GM19452 (cell line): ENCODE results near the gene OR52K1.
A peak's percentile ranks its signal among the peaks of the same experiment; 100 is the strongest.
"Not testable (repeated sequence)": the region's sequence is repeated elsewhere in the genome, so short reads cannot be mapped to it uniquely, and the experiment has no call there.

Experiments
- ATAC-seq: cut with Tn5 transposase; IDR thresholded peaks from one replicate; pipeline ENCODE4 v1.9.1; 2021; ENCODE audit not compliant: unreplicated experiment

Gene OR52K1

GRCh38 chr11:4491405-4491804, 9.0 kb downstream of the OR52K1 start:
- not testable (repeated sequence) for ATAC-seq

- no peak for ATAC-seq
Observed at GRCh38 chr11:4491878-4492606, 9.6 kb downstream of the OR52K1 start.

- no peak for ATAC-seq
Observed at GRCh38 chr11:4493480-4493818, 11.0 kb downstream of the OR52K1 start.

- ATAC-seq = no peak
Observed at GRCh38 chr11:4495487-4495886, 13.0 kb downstream of the OR52K1 start.

- ATAC-seq = no peak
Observed at GRCh38 chr11:4495986-4496385, 13.5 kb downstream of the OR52K1 start.

GRCh38 chr11:4496557-4497248, 14.3 kb downstream of the OR52K1 start:
- no peak for ATAC-seq

GRCh38 chr11:4508886-4509285, 26.4 kb downstream of the OR52K1 start:
- ATAC-seq = no peak

- ATAC-seq = no peak
Observed at GRCh38 chr11:4511282-4512245, 29.1 kb downstream of the OR52K1 start.

- ATAC-seq = no peak
Observed at GRCh38 chr11:4514196-4514595, 31.8 kb downstream of the OR52K1 start.

GRCh38 chr11:4522339-4522738, 39.9 kb downstream of the OR52K1 start:
- no peak for ATAC-seq

GRCh38 chr11:4522752-4523151, 40.3 kb downstream of the OR52K1 start:
- ATAC-seq = no peak

- no peak for ATAC-seq
Observed at GRCh38 chr11:4523666-4524065, 41.2 kb downstream of the OR52K1 start.

- ATAC-seq = no peak
Observed at GRCh38 chr11:4527926-4528325, 45.5 kb downstream of the OR52K1 start.

GRCh38 chr11:4531686-4532085, 49.2 kb downstream of the OR52K1 start:
- not testable (repeated sequence) for ATAC-seq

- ATAC-seq = peak; percentile 77
Observed at GRCh38 chr11:4539603-4540219, 57.3 kb downstream of the OR52K1 start.

- ATAC-seq = no peak
Observed at GRCh38 chr11:4541071-4541470, 58.6 kb downstream of the OR52K1 start.
